SK-N-DZ (cell line): ENCODE measurements around the gene NSD1.
"Not testable (repeated sequence)": the region's sequence is repeated elsewhere in the genome, so short reads cannot be mapped to it uniquely, and the experiment has no call there.

Experiments
- DNase-seq: peaks from one replicate; pipeline ENCODE4 v3.0.0-alpha.2; 2015; ENCODE audit warnings: low spot score

Gene NSD1

GRCh38 chr5:177130211-177131018, 3.2 kb upstream of the NSD1 start:
- DNase-seq, result no peak

GRCh38 chr5:177131019-177131320, 2.6 kb upstream of the NSD1 start:
- DNase-seq, result no peak

- DNase-seq, result no peak
Observed at GRCh38 chr5:177131352-177132135, 2.0 kb upstream of the NSD1 start.

- DNase-seq, result no peak
Observed at GRCh38 chr5:177132136-177133095, 1.2 kb upstream of the NSD1 start.

GRCh38 chr5:177133853-177134696, 502 bp downstream of the NSD1 start:
- no peak for DNase-seq

- no peak for DNase-seq
Observed at GRCh38 chr5:177134697-177135225, 1.2 kb downstream of the NSD1 start.

- no peak for DNase-seq
Observed at GRCh38 chr5:177140312-177140711, 6.7 kb downstream of the NSD1 start.

GRCh38 chr5:177141496-177141895, 7.9 kb downstream of the NSD1 start:
- DNase-seq, result no peak

- DNase-seq, result no peak
Observed at GRCh38 chr5:177142098-177142611, 8.6 kb downstream of the NSD1 start.

GRCh38 chr5:177142778-177143177, 9.2 kb downstream of the NSD1 start:
- DNase-seq, result no peak

GRCh38 chr5:177146891-177147638, 13.5 kb downstream of the NSD1 start:
- no peak for DNase-seq

GRCh38 chr5:177150061-177150460, 16.5 kb downstream of the NSD1 start:
- not testable (repeated sequence) for DNase-seq

- DNase-seq, result no peak
Observed at GRCh38 chr5:177154003-177154643, 20.6 kb downstream of the NSD1 start.

GRCh38 chr5:177162379-177162778, 28.8 kb downstream of the NSD1 start:
- DNase-seq, result no peak

GRCh38 chr5:177163500-177163899, 29.9 kb downstream of the NSD1 start:
- DNase-seq, result no peak

- DNase-seq, result no peak
Observed at GRCh38 chr5:177169271-177169670, 35.7 kb downstream of the NSD1 start.

- DNase-seq, result no peak
Observed at GRCh38 chr5:177171961-177172360, 38.4 kb downstream of the NSD1 start.

- no peak for DNase-seq
Observed at GRCh38 chr5:177175336-177175735, 41.8 kb downstream of the NSD1 start.

GRCh38 chr5:177176175-177176711, 42.7 kb downstream of the NSD1 start:
- DNase-seq, result no peak
